GM19395 (cell line): ENCODE data around the gene TNRC6A.
"Not testable (repeated sequence)": the region's sequence is repeated elsewhere in the genome, so short reads cannot be mapped to it uniquely, and the experiment has no call there.

Experiments
- ATAC-seq: cut with Tn5 transposase; IDR thresholded peaks from one replicate; pipeline ENCODE4 v1.9.1; 2021; ENCODE audit warnings: mild to moderate bottlenecking, moderate library complexity; ENCODE audit not compliant: unreplicated experiment

Gene TNRC6A

GRCh38 chr16:24844101-24845030 is 114.9 kb downstream of the TNRC6A start:
- no peak for ATAC-seq

- not testable (repeated sequence) for ATAC-seq
Observed at GRCh38 chr16:24845031-24845365, 115.5 kb downstream of the TNRC6A start.

- ATAC-seq: no peak
Observed at GRCh38 chr16:24845726-24846547, 116.5 kb downstream of the TNRC6A start, which contains the start of gene SLC5A11. Gene SLC5A11 (plus strand): TSS chr16:24845963. CDS start chr16:24858644, 12,681 bp downstream.

- no peak for ATAC-seq
Observed at GRCh38 chr16:24846548-24847357, 117.3 kb downstream of the TNRC6A start.

- ATAC-seq: no peak
Observed at GRCh38 chr16:24847358-24847664, 117.9 kb downstream of the TNRC6A start.

- ATAC-seq: no peak
Observed at GRCh38 chr16:24848065-24848464, 118.6 kb downstream of the TNRC6A start.

GRCh38 chr16:24849641-24850040 is 120.2 kb downstream of the TNRC6A start:
- ATAC-seq: no peak

- ATAC-seq: no peak
Observed at GRCh38 chr16:24850289-24850938, 121.0 kb downstream of the TNRC6A start.

GRCh38 chr16:24851700-24852099 is 122.2 kb downstream of the TNRC6A start:
- ATAC-seq: no peak

GRCh38 chr16:24852281-24852721 is 122.8 kb downstream of the TNRC6A start:
- ATAC-seq: no peak

GRCh38 chr16:24853169-24853824 is 123.8 kb downstream of the TNRC6A start:
- no peak for ATAC-seq

- no peak for ATAC-seq
Observed at GRCh38 chr16:24853830-24854229, 124.4 kb downstream of the TNRC6A start.

GRCh38 chr16:24854607-24855171 is 125.2 kb downstream of the TNRC6A start:
- no peak for ATAC-seq

- no peak for ATAC-seq
Observed at GRCh38 chr16:24855678-24856077, 126.2 kb downstream of the TNRC6A start.

- not testable (repeated sequence) for ATAC-seq
Observed at GRCh38 chr16:24856871-24857270, 127.4 kb downstream of the TNRC6A start.

GRCh38 chr16:24858219-24859041 is 129.0 kb downstream of the TNRC6A start:
- no peak for ATAC-seq

GRCh38 chr16:24861461-24861860 is 132.0 kb downstream of the TNRC6A start:
- no peak for ATAC-seq

- no peak for ATAC-seq
Observed at GRCh38 chr16:24863582-24864437, 134.4 kb downstream of the TNRC6A start.
